ENCODE results near the gene GTF2A1.

GTF2A1 gene

GRCh38 chr14:81219210-81219758 is 1.5 kb downstream of the GTF2A1 start:
- no peak for TF ChIP-seq CTCF (IDR thresholded peaks at IDR 0.05; ENCODE audit: unreplicated experiment in 3 of 3)
- H3K27ac Mint-ChIP-seq: peak overlapping the region; percentile 99 to 100 (median 100)
- no peaks in the 10 kb centered on the region for H3K9me3 Mint-ChIP-seq
- H3K4me1 Mint-ChIP-seq: peaks cover 42% of the 10 kb centered on the region
- H3K36me3 Mint-ChIP-seq (ENCODE audit: low read depth): peaks cover 22% of the 10 kb centered on the region
- peak overlapping the region; percentile 95 to 99 (median 98) for H3K4me3 Mint-ChIP-seq
- H3K27me3 Mint-ChIP-seq (ENCODE audit: low read depth): peaks cover 3% of the 10 kb centered on the region

- H3K27ac Mint-ChIP-seq: no peak overlapping the region
- H3K4me1 Mint-ChIP-seq: peaks cover 8% of the 10 kb centered on the region
- H3K4me3 Mint-ChIP-seq: no peak overlapping the region
- H3K36me3 Mint-ChIP-seq (ENCODE audit: low read depth): peaks cover 85% of the 10 kb centered on the region
- peak in 2 of 3 experiments; percentile 32 to 37 for TF ChIP-seq CTCF (IDR thresholded peaks at IDR 0.05; ENCODE audit: unreplicated experiment in 3 of 3)
- no peaks in the 10 kb centered on the region for H3K9me3 Mint-ChIP-seq
- no peaks in the 10 kb centered on the region for H3K27me3 Mint-ChIP-seq (ENCODE audit: low read depth)
Measured at GRCh38 chr14:81211844-81212243, 8.9 kb downstream of the GTF2A1 start.

GRCh38 chr14:81209167-81209836 is 11.5 kb downstream of the GTF2A1 start:
- no peaks in the 10 kb centered on the region for H3K27me3 Mint-ChIP-seq (ENCODE audit: low read depth)
- H3K4me3 Mint-ChIP-seq: no peak overlapping the region
- peaks cover 89% of the 10 kb centered on the region for H3K36me3 Mint-ChIP-seq (ENCODE audit: low read depth)
- peaks cover 9% of the 10 kb centered on the region for H3K4me1 Mint-ChIP-seq
- no peaks in the 10 kb centered on the region for H3K9me3 Mint-ChIP-seq
- no peak for TF ChIP-seq CTCF (IDR thresholded peaks at IDR 0.05; ENCODE audit: unreplicated experiment in 3 of 3)
- no peak overlapping the region for H3K27ac Mint-ChIP-seq

- Mint-ChIP-seq H3K4me3 (no peak overlapping the region), H3K9me3 (no peaks in the 10 kb centered on the region), H3K4me1 (peaks cover 13% of the 10 kb centered on the region), H3K27me3 (ENCODE audit: low read depth) (no peaks in the 10 kb centered on the region), H3K27ac (no peak overlapping the region), H3K36me3 (ENCODE audit: low read depth) (peaks cover 86% of the 10 kb centered on the region)
- TF ChIP-seq CTCF (IDR thresholded peaks at IDR 0.05; ENCODE audit: unreplicated experiment in 3 of 3): no peak
Measured at GRCh38 chr14:81208489-81208888, 12.3 kb downstream of the GTF2A1 start.

GRCh38 chr14:81206115-81206514 is 14.6 kb downstream of the GTF2A1 start:
- no peaks in the 10 kb centered on the region for H3K9me3 Mint-ChIP-seq
- H3K27me3 Mint-ChIP-seq (ENCODE audit: low read depth): no peaks in the 10 kb centered on the region
- no peak overlapping the region for H3K4me3 Mint-ChIP-seq
- peaks cover 77% of the 10 kb centered on the region for H3K36me3 Mint-ChIP-seq (ENCODE audit: low read depth)
- H3K4me1 Mint-ChIP-seq: peaks cover 13% of the 10 kb centered on the region
- no peak for TF ChIP-seq CTCF (IDR thresholded peaks at IDR 0.05; ENCODE audit: unreplicated experiment in 3 of 3)
- H3K27ac Mint-ChIP-seq: no peak overlapping the region

GRCh38 chr14:81205639-81206038 is 15.1 kb downstream of the GTF2A1 start:
- peaks cover 74% of the 10 kb centered on the region for H3K36me3 Mint-ChIP-seq (ENCODE audit: low read depth)
- no peak for TF ChIP-seq CTCF (IDR thresholded peaks at IDR 0.05; ENCODE audit: unreplicated experiment in 3 of 3)
- H3K27ac Mint-ChIP-seq: no peak overlapping the region
- no peaks in the 10 kb centered on the region for H3K9me3 Mint-ChIP-seq
- H3K4me3 Mint-ChIP-seq: no peak overlapping the region
- no peaks in the 10 kb centered on the region for H3K27me3 Mint-ChIP-seq (ENCODE audit: low read depth)
- H3K4me1 Mint-ChIP-seq: peaks cover 13% of the 10 kb centered on the region

Measured in nephron (organoid).